ENCODE measurements around the gene FAM177B.

- TF ChIP-seq FOXA1 (IDR thresholded peaks at IDR 0.05) (no peak), CTCF (IDR thresholded peaks at IDR 0.05; ENCODE audit: low read depth, low read length, missing input control) (no peak), MAX (IDR thresholded peaks at IDR 0.05) (no peak), HNF4G (IDR thresholded peaks at IDR 0.05) (no peak), TAF1 (conservative IDR thresholded peaks at IDR 0.05) (no peak)
Observed at GRCh38 chr1:222767152-222767571, 30.2 kb downstream of the FAM177B start.

All from liver (tissue), 3 donors.